Measurements from ENCODE around the gene CNTROB. TPM values are rescaled to one million over a fixed set of nuclear protein-coding genes. Genes with fewer than 3 reads are reported as not detected.

CNTROB gene
- total RNA-seq, 6 experiments from 2014 or later, result 20.8 to 32.2 (median 28.5) TPM

- Mint-ChIP-seq H3K27ac (peak within 1 kb of the TSS; percentile 83), H3K9me3 (no peaks in the 10 kb centered on the region), H3K36me3 (ENCODE audit: low read depth) (peaks cover 12% of the 10 kb centered on the region), H3K4me1 (ENCODE audit: low read depth) (peaks cover 33% of the 10 kb centered on the region), H3K4me3 (peak within 1 kb of the TSS; percentile 95), H3K27me3 (ENCODE audit: insufficient read depth) (peaks cover 2% of the 10 kb centered on the region; the same call in 1 of the 2 replicates)
- peak; percentile 74 for DNase-seq
- TF ChIP-seq CTCF (IDR thresholded peaks at IDR 0.05), result no peak
These were observed 2.6 kb upstream of the CNTROB start, which contains the start of gene KCNAB3 for GRCh38 chr17:7929158-7930023. TSS of gene KCNAB3 (minus strand) at chr17:7929856. CDS start at chr17:7929435, 421 bp downstream.

- H3K27me3 Mint-ChIP-seq (ENCODE audit: insufficient read depth), result peaks cover 2% of the 10 kb centered on the region; the same call in 1 of the 2 replicates
- H3K9me3 Mint-ChIP-seq, result no peaks in the 10 kb centered on the region
- no peak for TF ChIP-seq CTCF (IDR thresholded peaks at IDR 0.05)
- no peak for DNase-seq
- peaks cover 23% of the 10 kb centered on the region for H3K36me3 Mint-ChIP-seq (ENCODE audit: low read depth)
- H3K4me3 Mint-ChIP-seq, result peak overlapping the region; percentile 95
- peaks cover 46% of the 10 kb centered on the region for H3K4me1 Mint-ChIP-seq (ENCODE audit: low read depth)
- H3K27ac Mint-ChIP-seq, result peak overlapping the region; percentile 45
These were observed 970 bp upstream of the CNTROB start for GRCh38 chr17:7930841-7931631.

GRCh38 chr17:7932483-7932891, 481 bp downstream of the CNTROB start:
- no peak for TF ChIP-seq CTCF (IDR thresholded peaks at IDR 0.05)
- Mint-ChIP-seq H3K4me3 (peak overlapping the region; percentile 95), H3K4me1 (ENCODE audit: low read depth) (peaks cover 57% of the 10 kb centered on the region), H3K27ac (peak overlapping the region; percentile 94), H3K27me3 (ENCODE audit: insufficient read depth) (no peaks in the 10 kb centered on the region; the same call in 1 of the 2 replicates), H3K9me3 (no peaks in the 10 kb centered on the region), H3K36me3 (ENCODE audit: low read depth) (peaks cover 33% of the 10 kb centered on the region)
- DNase-seq, result no peak

GRCh38 chr17:7932949-7933348, 943 bp downstream of the CNTROB start:
- Mint-ChIP-seq H3K4me3 (peak overlapping the region; percentile 95), H3K36me3 (ENCODE audit: low read depth) (peaks cover 33% of the 10 kb centered on the region), H3K9me3 (no peaks in the 10 kb centered on the region), H3K27ac (peak overlapping the region; percentile 94), H3K4me1 (ENCODE audit: low read depth) (peaks cover 57% of the 10 kb centered on the region), H3K27me3 (ENCODE audit: insufficient read depth) (no peaks in the 10 kb centered on the region; the same call in 1 of the 2 replicates)
- peak; percentile 56 for TF ChIP-seq CTCF (IDR thresholded peaks at IDR 0.05)
- peak; percentile 80 for DNase-seq

GRCh38 chr17:7935859-7936258, 3.9 kb downstream of the CNTROB start:
- Mint-ChIP-seq H3K4me3 (no peak overlapping the region), H3K27ac (no peak overlapping the region; the same call in 1 of the 2 replicates), H3K36me3 (ENCODE audit: low read depth) (peaks cover 41% of the 10 kb centered on the region), H3K27me3 (ENCODE audit: insufficient read depth) (no peaks in the 10 kb centered on the region), H3K4me1 (ENCODE audit: low read depth) (peaks cover 45% of the 10 kb centered on the region), H3K9me3 (no peaks in the 10 kb centered on the region)
- DNase-seq, result no peak
- no peak for TF ChIP-seq CTCF (IDR thresholded peaks at IDR 0.05)
